22Rv1 (cell line): ENCODE results near the gene ARMC9.

Source experiments
- H3K27ac ChIP-seq: fragments of 450-650 bp; 2 replicates; pipeline ENCODE4 v1.5.1; 2017
- CTCF ChIP-seq: fragments of 450-650 bp; IDR thresholded peaks from 2 replicates; pipeline ENCODE4 v1.5.1; 2017; ENCODE audit warnings: mild to moderate bottlenecking
- ZFX ChIP-seq: fragments of 450-650 bp; IDR thresholded peaks from 2 replicates; pipeline ENCODE4 v1.6.1; 2017; ENCODE audit warnings: antibody characterized with exemption, borderline replicate concordance

ARMC9 gene

DNA sequence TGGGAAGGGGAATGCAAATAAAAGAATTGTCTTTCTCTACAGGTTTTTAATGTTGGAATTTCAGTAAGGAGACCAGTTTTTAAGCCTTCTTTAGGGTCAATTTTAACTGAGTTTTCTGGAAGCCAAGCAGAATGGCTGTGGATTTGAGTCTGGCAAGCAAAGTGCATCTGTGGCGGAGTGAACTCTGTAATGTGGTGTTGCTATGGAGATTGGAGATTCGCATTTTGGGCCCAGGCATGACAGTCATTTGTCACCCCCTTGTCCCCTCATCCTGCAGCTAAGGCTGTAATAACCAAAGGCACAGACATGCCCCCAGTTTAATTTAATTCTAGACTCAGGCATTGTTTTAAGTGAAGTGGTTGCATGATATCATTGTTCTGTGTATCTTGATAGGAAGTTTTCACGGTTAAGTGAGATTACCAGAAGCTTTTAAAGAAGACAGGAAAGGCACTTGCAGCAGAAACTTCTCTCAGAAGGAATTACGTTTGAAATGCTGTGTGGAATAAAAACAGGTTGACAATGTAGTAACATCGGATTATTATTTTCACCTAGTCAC is 30.6 kb downstream of the ARMC9 start:
- H3K27ac ChIP-seq: no peak overlapping the region
- TF ChIP-seq CTCF: no peak
- no peak for TF ChIP-seq ZFX

DNA sequence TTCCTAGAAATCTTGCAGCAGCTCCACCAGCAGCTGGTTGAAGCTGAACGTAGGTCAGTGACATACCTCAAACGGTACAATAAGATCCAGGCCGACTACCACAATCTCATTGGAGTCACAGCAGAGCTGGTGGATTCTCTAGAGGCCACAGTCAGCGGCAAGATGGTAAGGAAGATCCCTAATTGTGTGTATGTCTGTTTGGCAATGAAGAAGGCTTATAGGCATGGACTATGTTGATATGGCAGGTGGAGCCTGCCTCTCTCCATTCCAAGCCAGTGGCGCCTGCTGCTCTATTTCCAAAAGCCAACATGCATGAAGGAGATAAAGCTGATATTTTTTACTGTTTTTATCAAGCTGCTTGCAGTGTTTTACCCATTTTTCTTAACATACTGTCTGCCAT is 36.8 kb downstream of the ARMC9 start:
- TF ChIP-seq CTCF (no peak), ZFX (no peak)
- H3K27ac ChIP-seq: no peak overlapping the region

DNA sequence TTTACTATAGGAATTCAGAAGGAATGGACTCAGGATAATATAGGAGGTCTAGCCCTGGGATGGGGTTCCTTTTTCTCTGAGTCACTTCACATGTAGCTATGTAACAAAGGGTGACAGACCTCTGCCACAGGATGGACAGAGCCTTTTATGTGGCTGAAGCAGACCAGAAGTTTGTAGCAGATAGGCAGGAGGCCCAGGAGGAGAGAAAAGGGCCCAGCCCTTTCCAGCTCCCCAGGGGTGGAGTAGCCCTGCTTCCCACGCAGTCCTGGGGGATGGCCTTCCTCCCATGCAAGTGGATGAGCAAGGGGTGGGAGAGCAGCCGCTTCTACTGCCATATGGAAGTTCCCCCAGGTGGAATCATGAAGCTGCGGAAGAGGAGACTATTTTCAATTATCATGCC is 40.3 kb downstream of the ARMC9 start:
- TF ChIP-seq ZFX (no peak), CTCF (no peak)
- no peak overlapping the region for H3K27ac ChIP-seq

DNA sequence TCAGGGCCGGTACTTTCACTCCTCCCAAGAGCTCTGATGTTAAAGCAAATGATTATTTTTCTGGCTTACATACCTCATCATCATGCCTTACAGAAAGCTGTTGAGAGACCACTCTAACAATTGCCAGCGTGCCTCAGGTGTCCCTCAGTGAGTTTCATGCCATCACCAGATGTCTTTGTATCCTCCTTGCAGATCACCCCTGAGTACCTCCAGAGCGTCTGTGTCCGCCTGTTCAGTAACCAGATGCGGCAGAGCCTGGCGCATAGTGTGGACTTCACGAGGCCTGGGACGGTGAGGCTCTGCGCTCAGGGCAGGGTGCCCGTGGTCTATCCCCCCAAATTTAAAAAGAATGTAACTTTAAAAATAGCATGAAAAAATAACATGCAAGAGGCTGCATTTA is 41.3 kb downstream of the ARMC9 start:
- no peak overlapping the region for H3K27ac ChIP-seq
- TF ChIP-seq CTCF: no peak
- no peak for TF ChIP-seq ZFX

- TF ChIP-seq ZFX: no peak
- TF ChIP-seq CTCF: no peak
- no peak overlapping the region for H3K27ac ChIP-seq
Observed at GRCh38 chr2:231241755-231242507, 43.5 kb downstream of the ARMC9 start.

GRCh38 chr2:231243866-231244265 is 45.4 kb downstream of the ARMC9 start:
- no peak for TF ChIP-seq CTCF
- TF ChIP-seq ZFX: no peak
- no peak overlapping the region for H3K27ac ChIP-seq

DNA sequence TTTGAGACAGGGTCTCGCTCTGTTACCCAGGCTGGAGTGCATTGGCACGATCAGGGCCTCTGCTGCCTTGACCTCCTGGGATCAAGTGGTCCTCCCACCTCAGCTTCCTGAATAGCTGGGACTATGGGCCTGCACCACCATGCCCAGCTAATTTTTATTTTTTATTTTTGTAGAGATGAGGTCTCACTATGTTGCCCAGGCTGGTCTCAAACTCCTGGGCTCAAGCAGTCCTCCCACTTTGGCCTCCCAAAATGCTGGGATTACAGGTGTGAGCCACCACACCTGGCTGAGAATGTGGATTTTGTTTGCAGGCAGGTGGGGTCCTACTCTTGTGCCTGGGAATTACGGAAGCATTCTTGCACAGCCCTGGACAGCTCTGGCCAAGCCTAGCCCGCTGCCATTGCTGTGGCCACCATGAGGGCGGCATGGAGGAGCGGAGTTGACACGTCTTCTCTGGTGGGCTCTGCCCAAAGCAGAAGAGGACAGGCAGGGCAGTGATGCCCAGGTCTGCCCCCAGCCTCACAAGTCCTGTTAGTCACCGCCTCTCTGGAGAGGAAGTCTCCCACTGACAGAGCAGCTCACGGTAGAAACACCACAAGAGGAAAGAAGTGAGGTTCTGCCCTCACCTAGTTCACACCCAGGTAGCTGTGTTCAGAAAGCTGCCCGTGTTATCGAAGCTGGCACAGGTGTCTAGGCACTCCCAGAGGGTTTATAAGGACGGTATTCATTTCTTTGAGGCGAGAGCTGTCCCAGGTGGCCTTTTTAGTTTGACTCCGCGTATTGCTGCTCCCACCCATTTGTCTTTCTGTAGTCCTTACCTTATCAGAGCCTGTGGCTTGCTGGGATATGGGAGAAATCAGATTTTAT is 46.2 kb downstream of the ARMC9 start:
- TF ChIP-seq ZFX (no peak), CTCF (no peak)
- H3K27ac ChIP-seq: no peak overlapping the region
